WERI-Rb-1 (cell line): Measurements from ENCODE around the gene CDK16.

Experiments used
- DNase-seq: peaks from one replicate; pipeline ENCODE4 v3.0.0-alpha.2; 2020
- H3K27ac ChIP-seq: fragments of 250-450 bp; sonication (Bioruptor Pico); 2 replicates; pipeline ENCODE4 v1.5.1; 2020; ENCODE audit warnings: mild to moderate bottlenecking, moderate library complexity
- H3K27me3 ChIP-seq: fragments of 250-450 bp; sonication (Bioruptor Pico); 2 replicates; pipeline ENCODE4 v1.5.1; 2021; ENCODE audit warnings: mild to moderate bottlenecking, low read depth, moderate library complexity; ENCODE audit not compliant: insufficient read depth, severe bottlenecking
- H3K36me3 ChIP-seq: fragments of 250-450 bp; sonication (Bioruptor Pico); 2 replicates; pipeline ENCODE4 v1.5.1; 2020; ENCODE audit warnings: mild to moderate bottlenecking, moderate library complexity
- H3K4me3 ChIP-seq: 2 replicates; pipeline ENCODE4 v1.5.1; 2011; ENCODE audit warnings: low read depth, mild to moderate bottlenecking, control low read depth, low read length
- H3K9me3 ChIP-seq: fragments of 250-450 bp; sonication (Bioruptor Pico); 2 replicates; pipeline ENCODE4 v1.5.1; 2021; ENCODE audit warnings: mild to moderate bottlenecking, moderate library complexity; ENCODE audit not compliant: severe bottlenecking
- TF ChIP-seq, protein P1 (sequence below): IDR thresholded peaks from 2 replicates; pipeline ENCODE4 v1.5.1; 2011; ENCODE audit warnings: low read depth, mild to moderate bottlenecking, control low read depth, inconsistent platforms, low read length

Gene CDK16

DNA sequence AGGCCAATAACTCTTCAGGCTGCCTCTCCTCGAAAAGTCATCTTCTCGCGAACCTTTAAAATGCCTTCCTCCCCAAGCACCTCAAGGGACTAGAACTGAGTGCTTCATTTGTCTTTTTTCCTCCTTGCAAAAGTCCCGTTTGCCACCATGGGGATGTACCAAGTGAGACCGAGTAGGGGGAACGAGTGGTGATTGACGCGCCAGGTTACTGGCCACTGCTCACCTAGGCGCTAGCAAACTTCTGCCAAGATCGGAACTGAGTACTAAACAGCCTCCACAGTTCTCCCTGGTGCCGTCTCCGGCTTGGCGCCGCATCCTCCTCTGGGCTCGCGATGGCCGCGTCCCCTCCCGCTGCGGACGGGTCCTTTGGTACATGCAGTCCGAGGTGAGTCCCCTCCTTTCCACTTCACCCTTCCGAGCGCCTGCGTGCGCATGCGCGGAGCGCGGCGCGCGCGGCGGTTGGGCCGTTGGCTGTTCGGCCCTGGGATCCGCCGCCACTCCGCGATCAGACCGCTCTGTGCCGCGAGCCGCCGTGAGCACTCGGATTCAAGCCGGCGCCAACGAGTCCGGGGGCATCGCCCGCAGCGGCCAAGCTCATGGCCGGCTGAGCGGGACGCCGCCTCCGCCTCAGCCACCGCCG is at the start of gene CDK16:
Gene CDK16 (plus strand): TSS at position 402 of the 640 bp plus-strand sequence. CDS start 4,877 bp downstream, outside the sequence.
- no peaks in the 10 kb centered on the region for H3K9me3 ChIP-seq
- peaks cover 58% of the 10 kb centered on the region for H3K36me3 ChIP-seq

DNA sequence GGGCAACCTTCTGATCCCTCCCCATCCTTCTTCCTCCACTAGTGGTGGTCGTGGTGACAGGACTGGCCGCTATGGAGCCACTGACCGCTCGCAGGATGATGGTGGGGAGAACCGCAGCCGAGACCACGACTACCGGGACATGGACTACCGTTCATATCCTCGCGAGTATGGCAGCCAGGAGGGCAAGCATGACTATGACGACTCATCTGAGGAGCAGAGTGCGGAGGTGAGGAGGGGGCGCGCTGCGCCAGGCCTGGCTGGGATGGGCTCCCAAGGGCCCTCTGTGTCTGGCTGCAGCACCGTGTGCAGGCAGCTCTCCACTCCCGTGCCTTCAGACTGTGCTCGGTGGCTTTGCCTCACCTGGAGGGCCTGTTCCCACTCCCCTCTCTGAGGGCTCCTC is 49.2 kb upstream of the CDK16 start:
- Histone ChIP-seq H3K27ac (no peak overlapping the region), H3K36me3 (peaks cover 22% of the 10 kb centered on the region), H3K9me3 (no peaks in the 10 kb centered on the region), H3K4me3 (no peak overlapping the region), H3K27me3 (peaks cover 12% of the 10 kb centered on the region)
- no peak for DNase-seq
- TF ChIP-seq, protein P1, sequence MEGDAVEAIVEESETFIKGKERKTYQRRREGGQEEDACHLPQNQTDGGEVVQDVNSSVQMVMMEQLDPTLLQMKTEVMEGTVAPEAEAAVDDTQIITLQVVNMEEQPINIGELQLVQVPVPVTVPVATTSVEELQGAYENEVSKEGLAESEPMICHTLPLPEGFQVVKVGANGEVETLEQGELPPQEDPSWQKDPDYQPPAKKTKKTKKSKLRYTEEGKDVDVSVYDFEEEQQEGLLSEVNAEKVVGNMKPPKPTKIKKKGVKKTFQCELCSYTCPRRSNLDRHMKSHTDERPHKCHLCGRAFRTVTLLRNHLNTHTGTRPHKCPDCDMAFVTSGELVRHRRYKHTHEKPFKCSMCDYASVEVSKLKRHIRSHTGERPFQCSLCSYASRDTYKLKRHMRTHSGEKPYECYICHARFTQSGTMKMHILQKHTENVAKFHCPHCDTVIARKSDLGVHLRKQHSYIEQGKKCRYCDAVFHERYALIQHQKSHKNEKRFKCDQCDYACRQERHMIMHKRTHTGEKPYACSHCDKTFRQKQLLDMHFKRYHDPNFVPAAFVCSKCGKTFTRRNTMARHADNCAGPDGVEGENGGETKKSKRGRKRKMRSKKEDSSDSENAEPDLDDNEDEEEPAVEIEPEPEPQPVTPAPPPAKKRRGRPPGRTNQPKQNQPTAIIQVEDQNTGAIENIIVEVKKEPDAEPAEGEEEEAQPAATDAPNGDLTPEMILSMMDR: no peak

More for the DNA sequence above, at the start of gene CDK16:
- no peaks in the 10 kb centered on the region for H3K27me3 ChIP-seq
- H3K4me3 ChIP-seq: peak within 1 kb of the TSS; percentile 84
- peak within 1 kb of the TSS; percentile 98 for H3K27ac ChIP-seq
- TF ChIP-seq, protein P1: no peak
- peak; percentile 82 for DNase-seq

DNA sequence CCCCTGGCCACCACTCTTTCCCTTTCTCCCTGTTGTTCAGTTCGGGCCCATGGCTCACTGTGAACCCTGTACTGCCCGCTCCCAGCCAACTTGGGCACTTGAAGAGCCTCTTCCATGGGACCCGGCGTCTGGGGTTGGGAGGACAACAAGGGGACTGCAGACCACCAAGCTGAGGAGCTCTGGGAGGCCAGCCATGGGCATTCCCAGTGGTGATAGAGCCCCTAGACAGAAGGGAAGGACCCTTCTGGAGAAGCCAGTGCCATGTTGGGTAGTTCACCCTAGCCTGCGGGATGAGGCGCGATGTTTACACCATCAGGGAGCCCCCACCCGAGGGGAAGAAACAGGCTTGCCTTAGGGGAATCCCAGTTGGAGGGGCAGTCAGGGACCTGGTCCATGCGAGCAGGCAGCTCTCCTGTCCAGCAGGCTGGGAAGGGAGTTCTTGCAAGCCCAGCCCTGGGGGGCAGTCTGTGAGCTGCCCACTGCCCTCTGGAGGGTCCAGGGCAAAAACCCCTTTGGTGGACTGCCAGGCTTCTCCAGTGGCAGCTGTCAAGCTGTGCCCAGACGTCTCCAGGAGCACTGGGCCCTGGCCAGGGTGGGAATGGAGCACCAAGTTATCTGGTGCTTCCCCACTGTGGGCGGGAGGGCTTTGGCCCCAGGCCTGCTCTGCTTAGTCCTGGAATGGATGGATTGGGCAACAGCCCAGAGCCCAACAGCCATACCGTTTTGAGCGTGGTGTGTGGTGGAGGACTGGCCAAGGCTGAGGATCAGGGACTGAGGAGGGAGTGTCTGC is 48.6 kb upstream of the CDK16 start:
- Histone ChIP-seq H3K27ac (no peak overlapping the region), H3K36me3 (peaks cover 22% of the 10 kb centered on the region), H3K4me3 (no peak overlapping the region), H3K27me3 (peaks cover 12% of the 10 kb centered on the region), H3K9me3 (no peaks in the 10 kb centered on the region)
- DNase-seq: no peak
- TF ChIP-seq, protein P1: no peak

DNA sequence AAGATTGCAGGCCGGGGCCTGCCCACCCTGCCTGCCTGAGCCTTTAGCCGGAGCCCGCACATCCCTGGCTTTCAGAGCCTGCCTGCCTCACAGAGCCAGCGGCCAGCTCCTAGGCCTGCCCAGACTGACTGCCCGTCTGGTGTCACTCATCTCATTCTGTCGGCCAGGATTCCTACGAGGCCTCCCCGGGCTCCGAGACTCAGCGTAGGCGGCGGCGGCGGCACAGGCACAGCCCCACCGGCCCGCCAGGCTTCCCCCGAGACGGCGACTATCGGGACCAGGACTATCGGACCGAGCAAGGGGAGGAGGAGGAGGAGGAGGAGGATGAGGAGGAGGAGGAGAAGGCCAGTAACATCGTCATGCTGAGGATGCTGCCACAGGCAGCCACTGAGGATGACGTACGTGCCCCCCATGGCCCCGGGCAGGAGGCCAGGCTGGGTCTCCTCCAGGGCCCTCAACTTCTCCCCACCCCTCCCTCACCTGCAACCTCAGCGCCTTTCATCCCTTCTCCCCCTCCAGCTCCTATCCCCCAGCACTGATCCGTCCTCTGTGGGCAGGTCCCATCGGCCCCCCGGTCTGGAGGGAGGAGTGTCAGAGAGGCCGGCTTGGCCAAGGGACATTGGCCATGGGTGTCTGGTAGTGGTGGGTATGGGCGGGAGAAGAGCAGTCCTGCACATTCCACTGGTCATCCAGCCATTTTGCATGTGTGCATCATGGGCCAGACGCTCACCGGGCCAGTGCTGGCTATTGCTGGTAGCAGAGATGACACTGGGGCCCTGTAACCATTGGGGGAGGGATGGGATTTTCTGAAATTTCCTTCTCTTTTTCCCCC is 47.4 kb upstream of the CDK16 start:
- H3K9me3 ChIP-seq: no peaks in the 10 kb centered on the region
- no peak overlapping the region for H3K27ac ChIP-seq
- DNase-seq: no peak
- no peak overlapping the region for H3K4me3 ChIP-seq
- peaks cover 22% of the 10 kb centered on the region for H3K36me3 ChIP-seq
- TF ChIP-seq, protein P1: no peak
- peaks cover 16% of the 10 kb centered on the region for H3K27me3 ChIP-seq

DNA sequence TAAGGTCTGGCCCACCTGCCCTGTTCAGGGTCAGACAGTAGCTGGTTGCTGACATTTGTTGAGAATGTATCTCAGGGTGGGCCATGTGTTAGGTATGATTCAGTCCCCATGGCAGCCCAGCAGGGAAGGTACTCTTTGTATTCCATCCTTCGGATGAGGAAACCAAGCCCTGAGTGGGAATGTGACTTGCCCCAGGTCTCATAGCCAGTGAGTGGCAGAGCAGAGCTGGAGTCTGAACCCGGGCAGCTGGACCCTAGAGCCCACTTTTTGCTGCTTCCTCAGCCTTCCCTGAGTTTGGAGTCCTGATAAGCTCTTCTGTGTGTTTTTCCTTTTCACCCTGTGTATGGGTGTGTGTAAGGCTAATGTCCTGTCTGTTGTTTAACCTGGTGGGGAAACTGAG is 46.5 kb upstream of the CDK16 start:
- no peak for DNase-seq
- Histone ChIP-seq H3K9me3 (no peaks in the 10 kb centered on the region), H3K4me3 (no peak overlapping the region), H3K27me3 (peaks cover 20% of the 10 kb centered on the region), H3K27ac (no peak overlapping the region), H3K36me3 (peaks cover 30% of the 10 kb centered on the region)
- TF ChIP-seq, protein P1: no peak
